K562 (cell line): Measurements from ENCODE around the gene HEXD. TPM values are rescaled to one million over a fixed set of nuclear protein-coding genes. Genes with fewer than 3 reads are reported as not detected.

Experiments used
- ATAC-seq: fragments of 200-7000 bp; cut with Tn5 transposase; 3 replicates; pipeline ENCODE4 v1.9.1; 2020; ENCODE audit warnings: moderate library complexity
- BruUV-seq: library from RNA; stranded (reverse); fragments of 400-500 nt; replicated peaks from 2 replicates; lab custom pipeline; 2021; lab: Mats Ljungman, UMichigan
- CTCF ChIA-PET: fragments of 300-600 bp; formaldehyde crosslinking; extraction: SDS; loops from one replicate; lab custom pipeline; 2021; ENCODE audit warnings: low intra/inter-chr PET ratio; lab: Yijun Ruan, JAX
- POLR2A ChIA-PET: fragments of 300-600, 350-650 bp; sonication (Branson Sonifier 250); formaldehyde crosslinking; extraction: SDS; loops from one replicate; lab custom pipeline; 2021; ENCODE audit warnings: antibody characterized with exemption, inconsistent platforms; lab: Yijun Ruan, JAX
- DNase-seq, 4 experiments: peaks; one replicate each; pipeline versions ENCODE4 v3.0.0 to v3.0.0-alpha.2; 2011 to 2018; ENCODE audit warnings: low spot score in 3 of 4, mixed read lengths in 3 of 4; ENCODE audit errors: extremely low read depth in 1 of 4
- FAIRE-seq: peaks from 2 replicates; lab custom pipeline; 2011; peaks lifted over from hg19 to GRCh38; lab: Jason Lieb, UNC
- H2AFZ ChIP-seq: 2 replicates; pipeline ENCODE4 v1.6.0; 2011; ENCODE audit warnings: low read depth, low read length, control low read depth, inconsistent platforms
- H3K27ac ChIP-seq: fragments of 200-600 bp; 3 replicates; pipeline ENCODE4 v1.8.0; 2011; ENCODE audit warnings: low read depth, mild to moderate bottlenecking, control low read depth, inconsistent platforms, low read length, moderate library complexity, mixed read lengths; ENCODE audit errors: extremely low read depth
- H3K27me3 ChIP-seq, 2 experiments: fragments of 300-600 bp in 1 of 2; 2 replicates in 1 of 2; 3 replicates in 1 of 2; pipeline versions ENCODE4 v1.6.0 to v1.8.0; 2011; ENCODE audit warnings: inconsistent platforms in 2 of 2, low read length in 2 of 2, mild to moderate bottlenecking in 1 of 2, mixed read lengths in 1 of 2, moderate library complexity in 1 of 2; ENCODE audit not compliant: control insufficient read depth in 2 of 2, insufficient read depth in 2 of 2
- H3K36me3 ChIP-seq: fragments of 300-600 bp; 3 replicates; pipeline ENCODE4 v1.8.0; 2011; ENCODE audit warnings: mild to moderate bottlenecking, low read length, inconsistent platforms; ENCODE audit not compliant: control insufficient read depth, insufficient read depth
- H3K4me1 ChIP-seq, 2 experiments: fragments of 200-600 bp in 1 of 2; replicated peaks in 1 of 2; 2 replicates in 1 of 2; 3 replicates in 1 of 2; pipeline versions ENCODE4 v1.5.1 to v1.8.0; 2011; ENCODE audit warnings: inconsistent platforms in 2 of 2, low read length in 2 of 2, mild to moderate bottlenecking in 1 of 2, mixed read lengths in 1 of 2, moderate library complexity in 1 of 2; ENCODE audit not compliant: control insufficient read depth in 2 of 2, insufficient read depth in 2 of 2
- H3K4me2 ChIP-seq: 2 replicates; pipeline ENCODE4 v1.6.1; 2011; ENCODE audit warnings: low read length, control low read depth, inconsistent platforms, mixed read lengths; ENCODE audit not compliant: insufficient read depth
- H3K4me3 ChIP-seq: fragments of 200-600 bp; sonication (generic), shearing (Covaris generic); 2 replicates; pipeline ENCODE4 v1.5.1; 2016; ENCODE audit warnings: control low read depth, inconsistent platforms
- H3K79me2 ChIP-seq: fragments of 200-600 bp; 3 replicates; pipeline ENCODE4 v1.8.0; 2011; ENCODE audit warnings: low read length, inconsistent platforms; ENCODE audit not compliant: control insufficient read depth, insufficient read depth
- H3K9ac ChIP-seq, 2 experiments: 2 replicates each; pipeline versions ENCODE4 v1.6.0 to v1.6.1; 2011; ENCODE audit warnings: low read depth in 2 of 2, low read length in 2 of 2, control low read depth in 1 of 2, inconsistent platforms in 1 of 2, mild to moderate bottlenecking in 1 of 2, mixed read lengths in 1 of 2; ENCODE audit not compliant: insufficient read depth in 1 of 2
- H3K9me1 ChIP-seq: one replicate; pipeline ENCODE4 v1.6.0; 2011; ENCODE audit warnings: inconsistent platforms, mild to moderate bottlenecking, low read length, moderate library complexity; ENCODE audit not compliant: control insufficient read depth, insufficient read depth
- H3K9me3 ChIP-seq: replicated peaks from 2 replicates; pipeline ENCODE4 v1.5.1; 2011; ENCODE audit warnings: low read depth, low read length, inconsistent platforms; ENCODE audit not compliant: control insufficient read depth, insufficient read depth
- H4K20me1 ChIP-seq: replicated peaks from 2 replicates; pipeline ENCODE4 v1.6.1; 2011; ENCODE audit warnings: low read length, inconsistent platforms, mixed read lengths; ENCODE audit not compliant: control insufficient read depth, insufficient read depth
- CBX8 ChIP-seq: fragments of 200-600 bp; sonication (generic); IDR thresholded peaks from 2 replicates; pipeline ENCODE4 v1.6.1; 2012; ENCODE audit warnings: borderline replicate concordance, mixed run types, low read depth, mild to moderate bottlenecking, moderate library complexity, mixed read lengths, low read length, control low read depth, inconsistent platforms; ENCODE audit not compliant: poor library complexity, severe bottlenecking; ENCODE audit errors: extremely low read depth
- EP300 ChIP-seq: IDR thresholded peaks from 2 replicates; pipeline ENCODE4 v1.6.1; 2012; ENCODE audit warnings: low read length, improper control_type of control experiment
- NKRF ChIP-seq: fragments of 450-650 bp; IDR thresholded peaks from 2 replicates; pipeline ENCODE4 v1.6.1; 2016; ENCODE audit warnings: borderline replicate concordance
- RBM17 ChIP-seq: fragments of 200-400 bp; formaldehyde crosslinking; IDR thresholded peaks from 2 replicates; pipeline ENCODE4 v1.6.1; 2017; ENCODE audit warnings: low read depth, mild to moderate bottlenecking, low read length, borderline replicate concordance
- SOX6 ChIP-seq: fragments of 450-650 bp; IDR thresholded peaks from 2 replicates; pipeline ENCODE4 v1.6.1; 2014; ENCODE audit warnings: mild to moderate bottlenecking
- ZFP36 ChIP-seq: fragments of 150-350 bp; IDR thresholded peaks from 2 replicates; pipeline ENCODE4 v1.6.1; 2018; ENCODE audit warnings: low read length, low read depth; ENCODE audit not compliant: partially characterized antibody
- ZNF398 ChIP-seq: fragments of 250-450 bp; sonication (Bioruptor Pico); IDR thresholded peaks from 2 replicates; pipeline ENCODE4 v1.8.0; 2021; ENCODE audit warnings: moderate library complexity, mild to moderate bottlenecking, inconsistent platforms
- WGBS: fragments of 100-300 bp; shearing (Covaris generic); methylation state at CpG from one replicate; pipeline ENCODE4 v1.1.6; 2016; ENCODE audit warnings: low coverage, mixed read lengths; ENCODE audit not compliant: insufficient coverage; ENCODE audit errors: missing lambda C conversion rate; 5-methylcytosine and 5-hydroxymethylcytosine counted together
- in situ Hi-C: fragments of 300-500 bp; cut with MboI; formaldehyde crosslinking; loops from 4 replicates; pipeline ENCODE4 v1.15.0; 2018; ENCODE audit warnings: inconsistent platforms, mixed read lengths
- intact Hi-C: fragments of 100-400 bp; cut with micrococcal nuclease; formaldehyde crosslinking; loops from 2 replicates; pipeline ENCODE4 v1.14.2; 2022
- polyA plus RNA-seq, 8 experiments: library from polyadenylated mRNA; depleted of rRNA in 4 of 8; stranded (reverse) in 5 of 8; unstranded in 3 of 8; fragments of >200 nt; fragmentation: Nextera tagmentation in 2 of 8; fragmentation: Illumina TruSeq in 1 of 8; extraction: Ambion mirVana in 2 of 8; extraction: Trizol in 1 of 8; gene quantifications; 2 replicates each; pipeline versions ENCODE4 v1.2.1 to v1.2.3, GENCODE V29; 2011 to 2014; ENCODE audit warnings: inconsistent platforms in 1 of 8, missing spikeins in 1 of 8
- total RNA-seq, 7 experiments: library from RNA; depleted of rRNA in 6 of 7; stranded (reverse); fragments of >200 nt in 6 of 7; fragmentation: Illumina TruSeq in 2 of 7; extraction: Trizol in 2 of 7; gene quantifications; 2 replicates each; pipeline versions ENCODE4 v1.2.1 to v1.2.3, GENCODE V29; 2011 to 2021; ENCODE audit warnings: low replicate concordance in 1 of 7

Gene HEXD
- total and polyA plus RNA-seq, 9 of the 15 experiments (the other 6 are each of a cell fraction or from before 2014, with no cell fraction given), result 1.0 to 25.3 (median 10.0) TPM

- Histone ChIP-seq H3K27me3 (no peaks in the 10 kb centered on the region), H3K9ac (no peak overlapping the region), H3K4me3 (no peak overlapping the region), H3K9me1 (peaks cover 5% of the 10 kb centered on the region), H2AFZ (no peak overlapping the region), H3K36me3 (peaks cover 28% of the 10 kb centered on the region; the same call in 2 of the 3 replicates), H4K20me1 (no peaks in the 10 kb centered on the region), H3K79me2 (peaks cover 7% of the 10 kb centered on the region; the same call in 2 of the 3 replicates), H3K4me1 (peaks cover 0 to 26% of the 10 kb centered on the region in 2 experiments; a peak in 1 of 5 replicates), H3K4me2 (no peak overlapping the region), H3K9me3 (no peaks in the 10 kb centered on the region), H3K27ac (no peak overlapping the region)
- POLR2A ChIA-PET, result interaction anchor here (0.6 kb wide), 1 partner anchor 12 kb away, joined by 4 read pairs; no protein-coding TSS in a partner anchor
- DNase-seq (no peak), ATAC-seq (no peak), FAIRE-seq (no peak)
- intact Hi-C loops (no loop called here), in situ Hi-C loops (no loop called here)
- CTCF ChIA-PET, result no interaction called here
- WGBS, result 78% methylated on average over 14 of the region's 15 CpGs
- BruUV-seq, result no TSS peak
- TF ChIP-seq NKRF, result no peak
- no peak for TF ChIP-seq ZNF398 (CRISPR knock-in tag)
- no peak for TF ChIP-seq ZFP36
- TF ChIP-seq EP300, result no peak
- no peak for TF ChIP-seq RBM17
- no peak for TF ChIP-seq CBX8
- TF ChIP-seq SOX6, result no peak
Observed at GRCh38 chr17:82408288-82408937, 9.7 kb upstream of the HEXD start.
